Lower leg skin (tissue), 4 donors: ENCODE data around the gene SMIM3. TPM values are rescaled to one million over a fixed set of nuclear protein-coding genes. Genes with fewer than 3 reads are reported as not detected.

ENCODE experiments used
- DNase-seq, 2 donors: peaks; one replicate each; pipeline ENCODE4 v3.0.0-alpha.2; 2019; ENCODE audit warnings: low spot score in 2 of 2
- H3K4me3 ChIP-seq: fragments of 200-600 bp; sonication (generic); 2 replicates; pipeline ENCODE4 v1.5.1; 2017; ENCODE audit warnings: mild to moderate bottlenecking, low read depth; ENCODE audit not compliant: poor library complexity, severe bottlenecking
- POLR2A ChIP-seq, 2 donors: fragments of 450-650 bp; IDR thresholded peaks; one replicate each; pipeline ENCODE4 v1.6.1; 2016 to 2017; ENCODE audit warnings: antibody characterized with exemption in 2 of 2, mild to moderate bottlenecking in 1 of 2, moderate library complexity in 1 of 2
- WGBS, 2 donors: methylation state at CpG; one replicate each; pipeline ENCODE4 v1.1.5; 2018; 5-methylcytosine and 5-hydroxymethylcytosine counted together
- intact Hi-C: fragments of 100-400 bp; cut with DNase I; formaldehyde crosslinking; loops from one replicate; pipeline ENCODE4 v1.15.0; 2023; ENCODE audit warnings: low total_unique reads
- total RNA-seq, 4 donors: library from RNA; depleted of rRNA; stranded (reverse); fragments of >200 nt; gene quantifications; one replicate each; pipeline ENCODE4 v1.1.0, GENCODE V29; 2016
- TF ChIP-seq, protein P1 (sequence below), 3 donors: fragments of 450-650 bp; IDR thresholded peaks; one replicate each; pipeline ENCODE4 v1.5.1; 2016; ENCODE audit warnings: antibody characterized with exemption in 3 of 3, mild to moderate bottlenecking in 3 of 3, moderate library complexity in 2 of 3

SMIM3 gene
- total RNA-seq, 4 donors from 2014 or later: 6.2 to 17.6 (median 9.2) TPM

DNA sequence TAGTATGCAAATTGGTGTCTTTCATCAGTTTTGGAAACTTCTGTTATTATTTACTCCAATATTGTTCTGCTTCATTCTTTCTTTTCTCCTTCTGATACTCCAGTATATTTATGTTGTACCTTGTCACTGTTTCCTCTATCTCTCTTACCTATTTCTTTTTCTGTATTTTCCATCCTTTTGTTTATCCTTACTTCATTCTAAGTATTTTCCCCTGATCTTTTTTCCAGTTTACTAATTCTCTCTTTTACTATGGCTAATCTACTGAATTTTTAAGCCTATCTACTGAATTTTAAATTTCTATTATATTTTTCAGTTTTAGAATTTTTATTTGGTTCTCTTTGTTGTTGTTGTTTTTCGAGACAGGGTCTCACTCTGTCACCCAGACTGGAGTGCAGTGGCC lies 7.4 kb downstream of the SMIM3 start:
- WGBS, 2 donors: 95 to 97% methylated on average over 1 of the region's 1 CpG

DNA sequence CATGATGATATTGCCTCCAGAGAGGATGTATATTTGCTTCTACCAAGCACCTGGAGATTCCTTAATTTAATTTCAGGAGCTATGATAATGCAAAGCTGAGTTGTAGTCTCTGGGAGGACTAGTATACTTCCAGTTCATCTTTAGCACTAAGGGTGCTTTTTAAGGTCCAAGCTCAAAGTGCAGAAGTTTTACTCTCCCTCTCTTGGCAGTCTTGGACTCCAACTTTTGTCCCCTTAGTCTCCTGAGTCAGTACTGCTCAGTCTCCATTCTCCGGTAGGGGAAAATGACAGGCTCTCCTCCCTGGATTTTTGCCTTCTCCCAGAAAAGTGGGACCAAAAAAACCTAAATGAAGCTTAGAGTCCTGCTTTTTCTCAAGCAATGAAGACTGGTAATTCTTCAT lies 8.3 kb downstream of the SMIM3 start:
- intact Hi-C loops: no loop called here
- no peak overlapping the region for H3K4me3 ChIP-seq
- no peak for DNase-seq
- TF ChIP-seq, protein P1, sequence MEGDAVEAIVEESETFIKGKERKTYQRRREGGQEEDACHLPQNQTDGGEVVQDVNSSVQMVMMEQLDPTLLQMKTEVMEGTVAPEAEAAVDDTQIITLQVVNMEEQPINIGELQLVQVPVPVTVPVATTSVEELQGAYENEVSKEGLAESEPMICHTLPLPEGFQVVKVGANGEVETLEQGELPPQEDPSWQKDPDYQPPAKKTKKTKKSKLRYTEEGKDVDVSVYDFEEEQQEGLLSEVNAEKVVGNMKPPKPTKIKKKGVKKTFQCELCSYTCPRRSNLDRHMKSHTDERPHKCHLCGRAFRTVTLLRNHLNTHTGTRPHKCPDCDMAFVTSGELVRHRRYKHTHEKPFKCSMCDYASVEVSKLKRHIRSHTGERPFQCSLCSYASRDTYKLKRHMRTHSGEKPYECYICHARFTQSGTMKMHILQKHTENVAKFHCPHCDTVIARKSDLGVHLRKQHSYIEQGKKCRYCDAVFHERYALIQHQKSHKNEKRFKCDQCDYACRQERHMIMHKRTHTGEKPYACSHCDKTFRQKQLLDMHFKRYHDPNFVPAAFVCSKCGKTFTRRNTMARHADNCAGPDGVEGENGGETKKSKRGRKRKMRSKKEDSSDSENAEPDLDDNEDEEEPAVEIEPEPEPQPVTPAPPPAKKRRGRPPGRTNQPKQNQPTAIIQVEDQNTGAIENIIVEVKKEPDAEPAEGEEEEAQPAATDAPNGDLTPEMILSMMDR (IDR thresholded peaks at IDR 0.05): no peak
- no peak for TF ChIP-seq POLR2A (IDR thresholded peaks at IDR 0.05)
- 94 to 100% methylated on average over 1 of the region's 1 CpG for WGBS, 2 donors

More for the DNA sequence above, 7.4 kb downstream of the SMIM3 start:
- no peak overlapping the region for H3K4me3 ChIP-seq
- no peak for DNase-seq
- intact Hi-C loops: no loop called here
- TF ChIP-seq POLR2A (IDR thresholded peaks at IDR 0.05): no peak
- TF ChIP-seq, protein P1 (IDR thresholded peaks at IDR 0.05): no peak

DNA sequence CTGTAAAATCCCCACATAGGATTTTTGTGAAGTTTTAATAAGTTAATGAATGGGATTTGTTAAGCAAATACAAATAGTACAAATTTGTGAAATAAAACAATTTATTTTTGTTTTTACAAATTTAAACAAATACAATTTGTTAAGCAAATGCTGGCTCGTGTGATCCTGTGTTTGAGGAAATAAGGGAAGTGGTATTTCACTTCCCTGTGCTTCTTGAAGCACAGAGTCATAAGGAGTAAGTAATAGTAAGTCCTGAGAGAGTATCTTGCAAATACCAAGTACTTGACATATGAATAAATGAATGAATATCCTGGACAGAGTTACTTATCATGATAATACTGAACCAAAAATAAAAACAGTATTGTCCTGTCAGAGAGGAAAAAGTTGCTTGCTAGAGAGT lies 9.1 kb downstream of the SMIM3 start:
- TF ChIP-seq, protein P1 (IDR thresholded peaks at IDR 0.05): no peak
- TF ChIP-seq POLR2A (IDR thresholded peaks at IDR 0.05): no peak
- WGBS, 2 donors: 58 to 71% methylated on average over 1 of the region's 1 CpG
- intact Hi-C loops: no loop called here
- no peak for DNase-seq
- H3K4me3 ChIP-seq: no peak overlapping the region

DNA sequence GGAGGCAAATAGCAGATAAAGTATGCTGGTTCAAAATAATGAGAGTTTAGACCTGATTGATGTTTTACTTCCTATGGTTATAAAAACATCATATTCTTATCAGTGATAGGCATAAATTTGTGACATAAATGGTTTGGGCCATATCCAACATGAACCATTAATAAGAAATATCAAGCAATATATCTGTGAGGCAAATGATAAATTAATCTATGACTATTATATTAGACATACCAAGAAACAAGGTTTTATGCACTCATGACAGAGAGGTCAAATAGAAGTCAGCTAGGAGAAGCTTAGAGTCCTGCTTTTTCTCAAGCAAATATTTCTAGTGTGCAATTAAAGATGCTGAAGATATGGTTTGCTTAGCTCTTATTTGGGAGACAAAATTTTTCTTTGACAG lies 10.4 kb downstream of the SMIM3 start:
- intact Hi-C loops: no loop called here
- no peak for DNase-seq
- TF ChIP-seq POLR2A (IDR thresholded peaks at IDR 0.05): no peak
- TF ChIP-seq, protein P1 (IDR thresholded peaks at IDR 0.05): no peak
- H3K4me3 ChIP-seq: no peak overlapping the region

DNA sequence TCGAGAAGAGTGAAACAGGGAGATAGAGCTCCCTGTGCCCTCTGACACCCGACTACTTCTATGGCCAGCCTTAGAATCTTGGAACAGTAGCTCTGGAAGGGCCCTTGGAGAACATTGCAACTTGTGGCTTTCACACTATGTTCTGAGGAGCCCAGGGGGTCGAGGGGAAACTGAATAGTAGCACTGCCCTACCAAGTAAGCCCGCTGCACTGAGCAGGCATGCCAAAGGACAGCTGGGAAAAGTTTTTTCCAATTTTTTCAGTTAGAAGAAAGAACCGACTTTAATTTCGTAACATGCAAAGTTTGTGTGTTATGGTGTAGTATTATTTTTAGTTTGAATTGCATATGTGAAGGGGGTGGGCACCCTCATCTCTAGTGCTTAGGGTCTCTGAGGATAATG lies 10.9 kb downstream of the SMIM3 start:
- 76 to 80% methylated on average over 6 of the region's 6 CpGs for whole genome bisulfite sequencing, 2 donors
- no peak for DNase-seq
- intact Hi-C loops: no loop called here
- TF ChIP-seq, protein P1 (IDR thresholded peaks at IDR 0.05): no peak
- TF ChIP-seq POLR2A (IDR thresholded peaks at IDR 0.05): no peak
- no peak overlapping the region for H3K4me3 ChIP-seq

DNA sequence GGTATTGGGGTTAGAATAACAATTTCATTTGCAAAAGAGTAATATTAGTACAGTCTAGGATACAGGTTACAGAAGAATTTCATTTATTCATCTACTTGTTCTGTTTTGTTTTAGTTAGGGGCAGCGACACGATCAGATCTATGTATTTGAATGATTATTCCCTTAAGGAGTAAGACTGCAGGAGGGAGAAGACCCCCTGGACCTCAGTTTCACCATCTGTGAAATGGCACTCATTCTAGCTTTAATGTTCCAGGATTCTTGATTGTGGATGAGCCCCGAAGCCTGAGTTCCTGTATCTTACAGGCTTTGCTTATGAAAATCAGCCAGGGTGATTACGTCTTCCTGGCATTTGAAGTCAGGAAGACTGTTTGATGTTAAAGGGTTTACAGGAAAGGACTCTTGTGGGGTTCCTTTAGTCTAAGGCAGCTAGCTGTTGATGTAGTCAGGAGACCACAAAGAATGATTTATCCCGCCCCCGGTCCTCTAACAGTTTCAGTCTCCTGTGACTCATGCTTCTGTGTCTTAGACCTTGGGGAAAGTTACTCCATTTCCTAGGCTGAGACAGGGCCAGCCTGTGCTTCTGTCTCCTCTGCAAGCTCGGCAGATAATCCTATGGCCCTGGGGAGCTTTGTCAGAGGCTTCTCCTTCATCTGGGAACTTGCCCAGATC lies 11.5 kb downstream of the SMIM3 start:
- H3K4me3 ChIP-seq: no peak overlapping the region
- intact Hi-C loops: no loop called here
- TF ChIP-seq POLR2A (IDR thresholded peaks at IDR 0.05): no peak
- TF ChIP-seq, protein P1 (IDR thresholded peaks at IDR 0.05): no peak
- peak in 1 of 2 donors; percentile 54 for DNase-seq
- WGBS, 2 donors: 33 to 37% methylated on average over 7 of the region's 7 CpGs
